ENCODE results near the gene MYH10. TPM values are rescaled to one million over a fixed set of nuclear protein-coding genes. Genes with fewer than 3 reads are reported as not detected.

MYH10 gene
- total RNA-seq, 2 experiments from 2014 or later, result 13.1 to 13.4 TPM

DNA sequence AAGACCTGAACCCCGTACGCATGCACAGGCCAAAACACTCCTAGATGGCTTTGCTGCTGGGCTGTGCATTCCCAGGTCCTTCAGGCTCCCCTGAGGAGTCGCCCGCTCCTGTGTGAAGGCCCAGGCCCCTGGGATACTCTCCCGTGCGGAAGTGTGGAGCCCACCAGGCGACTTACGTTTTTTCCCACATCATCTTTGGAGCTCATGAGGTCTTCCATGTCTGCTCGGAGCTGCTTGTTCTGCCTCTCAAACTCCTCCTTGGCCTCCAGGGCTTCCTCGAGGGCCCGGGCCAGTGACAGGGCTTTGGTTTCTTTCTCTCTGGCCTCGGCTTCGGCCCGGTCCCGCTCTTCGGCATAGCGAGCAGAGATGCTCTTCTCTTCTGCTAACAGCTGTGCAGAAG is 138.4 kb downstream of the MYH10 start:
- peaks cover 31% of the 10 kb centered on the region for H3K36me3 Mint-ChIP-seq (ENCODE audit: low read depth)
- no peaks in the 10 kb centered on the region for H3K27me3 Mint-ChIP-seq (ENCODE audit: low read depth)
- peaks cover 7% of the 10 kb centered on the region for H3K9me3 Mint-ChIP-seq
- no peak overlapping the region for H3K27ac Mint-ChIP-seq
- intact Hi-C loops (cut with micrococcal nuclease), result no loop called here
- no peaks in the 10 kb centered on the region for H3K4me1 Mint-ChIP-seq (ENCODE audit: low read depth)
- CTCF ChIA-PET, result no interaction called here
- H3K4me3 Mint-ChIP-seq, result no peak overlapping the region
- DNase-seq, result no peak

DNA sequence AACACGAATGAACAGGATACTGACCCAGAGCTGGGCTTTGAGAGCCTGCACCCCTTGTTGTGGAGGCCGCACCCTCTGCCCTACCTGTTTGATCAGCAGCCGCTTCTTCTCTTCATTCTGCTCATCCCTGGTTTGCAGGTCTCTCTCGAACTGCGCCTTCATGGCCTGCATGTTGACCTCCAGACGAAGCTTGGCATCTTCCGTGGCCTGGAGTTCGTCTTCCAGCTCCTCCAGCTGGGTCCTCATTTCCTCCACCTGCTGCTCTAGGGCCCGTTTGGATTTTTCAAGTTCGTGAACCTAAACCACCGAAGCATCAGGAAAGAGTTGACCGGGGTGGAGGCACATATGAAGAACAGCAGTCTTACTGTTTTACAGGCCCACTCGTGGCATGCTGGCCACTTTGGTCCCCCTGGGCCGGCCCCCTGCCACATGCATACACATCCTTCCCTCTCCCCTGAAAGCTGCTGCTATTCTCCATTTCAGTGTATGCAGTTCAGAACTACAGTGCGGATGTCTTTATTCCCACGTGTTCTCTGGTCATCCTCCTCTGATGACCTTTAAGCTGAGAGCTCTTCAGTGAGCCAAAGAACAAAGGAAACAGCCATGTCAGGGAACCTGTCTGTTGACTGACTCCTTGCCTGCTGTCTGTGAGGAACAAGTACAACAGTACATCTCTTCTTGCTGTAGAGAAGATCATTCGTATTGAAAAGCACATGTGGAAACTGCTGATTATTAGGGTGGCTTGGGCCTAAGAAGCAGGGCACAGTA is 140.1 kb downstream of the MYH10 start:
- Mint-ChIP-seq H3K4me3 (no peak overlapping the region), H3K36me3 (ENCODE audit: low read depth) (peaks cover 34% of the 10 kb centered on the region), H3K27me3 (ENCODE audit: low read depth) (no peaks in the 10 kb centered on the region), H3K27ac (no peak overlapping the region), H3K4me1 (ENCODE audit: low read depth) (no peaks in the 10 kb centered on the region), H3K9me3 (peaks cover 8% of the 10 kb centered on the region)
- intact Hi-C loops (cut with micrococcal nuclease), result no loop called here
- no peak for DNase-seq
- CTCF ChIA-PET, result no interaction called here

DNA sequence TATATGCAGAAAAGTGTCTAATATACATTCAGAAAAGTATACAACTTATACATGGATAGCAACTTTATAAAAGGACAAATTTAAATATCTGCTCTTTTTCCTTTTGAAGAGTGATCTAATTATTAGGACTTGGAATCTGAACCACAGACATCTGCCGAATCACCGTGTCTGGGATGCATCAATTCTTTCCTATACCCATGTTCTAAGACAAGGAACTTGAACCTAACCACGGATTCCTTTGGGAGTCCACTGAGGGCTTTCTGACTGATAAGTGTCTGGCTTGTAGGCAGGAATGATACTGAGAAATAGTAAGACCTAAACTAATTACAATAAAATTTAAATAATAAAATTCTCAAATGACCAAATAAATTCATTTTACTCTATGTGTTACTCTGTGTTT is 140.7 kb downstream of the MYH10 start:
- Mint-ChIP-seq H3K9me3 (peaks cover 11% of the 10 kb centered on the region), H3K4me1 (ENCODE audit: low read depth) (no peaks in the 10 kb centered on the region), H3K27ac (no peak overlapping the region), H3K27me3 (ENCODE audit: low read depth) (no peaks in the 10 kb centered on the region), H3K36me3 (ENCODE audit: low read depth) (peaks cover 35% of the 10 kb centered on the region), H3K4me3 (no peak overlapping the region)
- CTCF ChIA-PET, result no interaction called here
- intact Hi-C loops (cut with micrococcal nuclease), result no loop called here
- DNase-seq, result no peak

DNA sequence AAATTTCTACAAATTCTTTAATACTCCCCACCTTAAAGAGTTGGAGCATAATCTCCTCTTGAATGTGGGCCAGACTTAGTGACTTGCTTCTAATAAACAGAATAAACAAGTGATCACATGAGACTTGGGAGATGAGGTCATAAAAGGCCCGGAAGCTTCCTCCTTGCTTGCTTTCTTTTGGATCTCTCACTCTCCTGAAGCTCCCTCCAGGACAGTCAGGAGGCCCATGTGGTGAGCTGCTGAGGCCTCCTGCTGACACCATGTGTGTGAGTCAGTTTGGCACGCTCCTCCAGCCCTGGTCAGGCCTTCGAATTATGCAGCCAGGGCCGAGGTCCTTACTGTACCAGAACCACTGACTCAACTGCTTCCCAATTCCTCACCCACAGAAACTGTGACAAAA is 141.6 kb downstream of the MYH10 start:
- Mint-ChIP-seq H3K27me3 (ENCODE audit: low read depth) (no peaks in the 10 kb centered on the region), H3K27ac (no peak overlapping the region), H3K4me3 (no peak overlapping the region), H3K9me3 (peaks cover 14% of the 10 kb centered on the region), H3K4me1 (ENCODE audit: low read depth) (no peaks in the 10 kb centered on the region), H3K36me3 (ENCODE audit: low read depth) (peaks cover 37% of the 10 kb centered on the region)
- intact Hi-C loops (cut with micrococcal nuclease), result no loop called here
- no peak for DNase-seq
- CTCF ChIA-PET, result no interaction called here

DNA sequence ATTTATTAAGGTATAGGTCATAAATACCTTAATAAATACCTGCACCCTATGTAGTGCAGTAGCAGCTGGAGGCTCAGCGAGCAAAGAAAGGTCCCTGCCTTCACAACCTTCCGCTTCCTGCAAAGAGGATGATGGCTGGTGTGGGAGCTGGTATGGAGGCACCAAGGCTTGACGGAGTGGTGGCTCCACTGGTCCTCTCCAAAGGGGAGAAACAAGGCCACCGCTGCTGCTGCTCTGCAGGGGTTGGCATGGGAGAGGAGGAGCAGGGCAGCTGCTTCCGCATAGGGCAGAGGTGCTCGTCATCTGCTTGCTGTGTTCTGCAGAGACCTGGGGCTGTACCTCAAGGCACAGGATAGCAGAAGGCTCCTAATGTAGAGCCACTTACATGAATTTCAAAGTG is 142.0 kb downstream of the MYH10 start:
- Mint-ChIP-seq H3K4me3 (no peak overlapping the region), H3K9me3 (peaks cover 14% of the 10 kb centered on the region), H3K4me1 (ENCODE audit: low read depth) (no peaks in the 10 kb centered on the region), H3K36me3 (ENCODE audit: low read depth) (peaks cover 38% of the 10 kb centered on the region), H3K27ac (no peak overlapping the region), H3K27me3 (ENCODE audit: low read depth) (no peaks in the 10 kb centered on the region)
- intact Hi-C loops (cut with micrococcal nuclease), result no loop called here
- CTCF ChIA-PET, result no interaction called here
- DNase-seq, result no peak

DNA sequence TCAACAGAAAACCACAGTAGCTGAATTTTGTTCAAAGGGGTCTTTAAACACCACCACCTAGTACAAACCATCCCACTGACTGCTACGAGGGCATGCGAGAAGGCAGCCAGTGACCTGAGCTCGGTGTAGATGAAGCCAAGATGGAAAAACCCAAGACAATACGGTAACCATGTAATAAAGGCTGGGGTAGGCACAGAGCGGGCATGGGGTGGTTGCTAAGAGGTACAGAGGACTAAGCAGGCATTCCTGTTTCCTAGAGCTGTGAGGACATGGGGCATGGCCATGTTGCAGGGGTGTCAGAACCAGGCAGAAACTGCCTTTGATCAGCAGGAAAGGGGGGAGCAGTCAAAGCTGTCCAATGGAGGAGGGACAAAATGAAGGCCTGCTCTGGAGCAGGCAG is 142.8 kb downstream of the MYH10 start:
- CTCF ChIA-PET, result no interaction called here
- Mint-ChIP-seq H3K9me3 (peaks cover 17% of the 10 kb centered on the region), H3K4me1 (ENCODE audit: low read depth) (no peaks in the 10 kb centered on the region), H3K27me3 (ENCODE audit: low read depth) (no peaks in the 10 kb centered on the region), H3K27ac (no peak overlapping the region), H3K36me3 (ENCODE audit: low read depth) (peaks cover 43% of the 10 kb centered on the region), H3K4me3 (no peak overlapping the region)
- DNase-seq, result no peak
- intact Hi-C loops (cut with micrococcal nuclease), result no loop called here

DNA sequence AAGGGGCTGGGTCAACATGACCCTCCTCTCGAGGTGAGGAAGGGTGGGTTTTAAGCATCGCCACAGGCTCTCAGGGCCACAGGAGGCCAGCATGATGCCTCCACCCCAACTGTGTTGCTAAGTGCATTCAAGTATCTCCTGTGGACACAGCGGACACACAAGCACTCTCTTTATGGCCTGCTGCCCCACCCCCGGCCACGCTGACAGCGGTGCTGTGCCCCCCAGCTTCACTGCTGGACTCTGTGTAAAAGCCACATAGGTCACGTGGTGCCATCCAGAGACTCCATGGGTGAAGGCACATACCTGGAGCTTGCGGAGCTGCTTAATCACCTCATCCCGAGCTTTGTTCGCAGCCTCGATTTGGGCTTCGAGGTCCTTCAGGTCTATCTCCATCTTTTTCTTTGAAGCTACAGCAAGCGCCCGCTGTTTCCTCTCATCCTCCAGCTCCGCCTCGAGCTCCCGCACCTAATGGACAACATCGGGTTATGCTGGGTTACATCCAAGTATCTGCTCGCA is 143.3 kb downstream of the MYH10 start:
- Mint-ChIP-seq H3K9me3 (peaks cover 16% of the 10 kb centered on the region), H3K27ac (no peak overlapping the region), H3K36me3 (ENCODE audit: low read depth) (peaks cover 43% of the 10 kb centered on the region), H3K4me1 (ENCODE audit: low read depth) (no peaks in the 10 kb centered on the region), H3K4me3 (no peak overlapping the region), H3K27me3 (ENCODE audit: low read depth) (no peaks in the 10 kb centered on the region)
- CTCF ChIA-PET, result no interaction called here
- DNase-seq, result no peak
- intact Hi-C loops (cut with micrococcal nuclease), result no loop called here

DNA sequence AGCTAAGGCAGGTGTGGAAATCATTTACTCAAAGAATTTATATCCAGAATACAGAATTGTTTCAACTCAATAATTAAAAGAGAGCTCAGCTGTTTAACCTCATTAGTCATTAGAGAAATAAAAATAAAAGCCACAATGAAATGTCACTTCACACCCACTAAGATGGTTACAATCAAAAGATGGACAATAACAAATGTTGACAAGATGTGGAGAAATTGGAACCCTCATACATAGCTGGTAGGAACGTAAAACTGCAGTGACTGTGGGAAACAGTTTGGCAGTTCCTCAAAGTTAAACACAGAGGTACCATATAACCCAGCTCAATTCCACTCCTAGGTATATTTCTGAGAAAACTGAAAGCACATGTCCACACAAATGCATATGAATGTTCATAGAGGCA is 145.0 kb downstream of the MYH10 start:
- no peak overlapping the region for H3K4me3 Mint-ChIP-seq
- no peaks in the 10 kb centered on the region for H3K27me3 Mint-ChIP-seq (ENCODE audit: low read depth)
- no peaks in the 10 kb centered on the region for H3K4me1 Mint-ChIP-seq (ENCODE audit: low read depth)
- H3K27ac Mint-ChIP-seq, result no peak overlapping the region
- CTCF ChIA-PET, result no interaction called here
- peaks cover 41% of the 10 kb centered on the region for H3K36me3 Mint-ChIP-seq (ENCODE audit: low read depth)
- peaks cover 16% of the 10 kb centered on the region for H3K9me3 Mint-ChIP-seq
- intact Hi-C loops (cut with micrococcal nuclease), result no loop called here
- DNase-seq, result no peak

DNA sequence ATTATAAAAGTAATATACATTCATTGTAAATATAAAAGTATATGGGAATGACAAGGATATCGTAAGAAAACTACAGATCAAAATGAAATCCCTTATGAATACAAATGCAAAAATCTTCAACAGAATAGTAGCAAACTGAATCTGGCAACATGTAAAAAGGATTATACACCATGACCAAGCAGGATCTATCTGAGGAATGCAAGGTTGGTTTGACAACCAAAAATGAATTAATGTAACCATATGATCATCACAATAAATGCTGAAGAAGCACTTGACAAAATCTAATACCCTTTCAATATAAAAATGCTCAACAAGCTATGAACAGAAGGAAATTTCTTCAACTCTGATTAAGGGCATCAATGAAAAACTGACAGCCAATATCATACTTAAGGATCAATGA is 146.1 kb downstream of the MYH10 start:
- Mint-ChIP-seq H3K27ac (no peak overlapping the region), H3K27me3 (ENCODE audit: low read depth) (no peaks in the 10 kb centered on the region), H3K36me3 (ENCODE audit: low read depth) (peaks cover 38% of the 10 kb centered on the region), H3K4me3 (no peak overlapping the region), H3K9me3 (peaks cover 13% of the 10 kb centered on the region), H3K4me1 (ENCODE audit: low read depth) (no peaks in the 10 kb centered on the region)
- CTCF ChIA-PET, result no interaction called here
- intact Hi-C loops (cut with micrococcal nuclease), result no loop called here
- DNase-seq, result no peak

DNA sequence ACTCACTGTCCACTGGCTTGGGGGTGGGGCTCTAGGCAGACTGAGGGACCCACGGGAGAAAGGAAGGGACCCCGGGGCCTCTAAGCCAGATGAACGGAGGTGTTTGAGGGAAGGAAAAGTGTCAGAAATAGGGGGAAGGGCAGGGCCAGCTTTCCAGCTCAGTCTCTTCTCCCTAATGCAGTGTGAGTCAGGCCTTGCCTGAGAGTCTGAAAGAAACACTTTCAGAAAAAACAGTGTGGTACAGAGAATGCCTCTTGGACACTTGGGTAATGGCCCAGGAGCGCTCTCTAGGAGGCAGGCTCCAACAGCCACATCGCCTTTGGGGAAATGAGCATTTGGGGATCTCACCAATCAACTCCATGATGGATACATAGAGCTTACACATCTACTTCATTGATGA is 148.0 kb downstream of the MYH10 start:
- no peak for DNase-seq
- Mint-ChIP-seq H3K36me3 (ENCODE audit: low read depth) (peaks cover 44% of the 10 kb centered on the region), H3K9me3 (peaks cover 13% of the 10 kb centered on the region), H3K4me1 (ENCODE audit: low read depth) (no peaks in the 10 kb centered on the region), H3K27me3 (ENCODE audit: low read depth) (no peaks in the 10 kb centered on the region), H3K27ac (no peak overlapping the region), H3K4me3 (no peak overlapping the region)
- CTCF ChIA-PET, result no interaction called here
- intact Hi-C loops (cut with micrococcal nuclease), result no loop called here

DNA sequence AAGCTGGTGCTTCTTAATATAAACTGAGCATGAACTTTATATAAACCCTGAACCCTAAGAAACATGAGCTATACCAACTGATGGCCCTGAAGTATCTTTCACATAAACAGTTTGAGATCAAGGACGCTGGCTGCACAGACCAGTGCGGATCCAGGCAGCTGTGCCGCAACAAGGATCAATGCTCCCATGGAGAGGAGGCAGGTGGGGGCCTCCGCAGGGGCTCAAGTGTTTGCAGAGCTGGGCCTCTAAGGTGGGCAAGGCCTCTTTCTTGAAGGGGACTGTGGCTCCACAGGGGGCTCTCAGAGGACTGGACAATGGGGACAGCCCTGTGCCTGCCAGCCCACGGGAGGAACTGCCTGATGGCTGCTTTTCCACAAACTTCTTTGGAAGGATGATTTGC is 148.8 kb downstream of the MYH10 start:
- CTCF ChIA-PET, result no interaction called here
- H3K36me3 Mint-ChIP-seq (ENCODE audit: low read depth), result peaks cover 39% of the 10 kb centered on the region
- intact Hi-C loops (cut with micrococcal nuclease), result no loop called here
- peaks cover 13% of the 10 kb centered on the region for H3K9me3 Mint-ChIP-seq
- no peak overlapping the region for H3K27ac Mint-ChIP-seq
- H3K4me1 Mint-ChIP-seq (ENCODE audit: low read depth), result no peaks in the 10 kb centered on the region
- H3K27me3 Mint-ChIP-seq (ENCODE audit: low read depth), result no peaks in the 10 kb centered on the region
- DNase-seq, result no peak
- H3K4me3 Mint-ChIP-seq, result no peak overlapping the region

DNA sequence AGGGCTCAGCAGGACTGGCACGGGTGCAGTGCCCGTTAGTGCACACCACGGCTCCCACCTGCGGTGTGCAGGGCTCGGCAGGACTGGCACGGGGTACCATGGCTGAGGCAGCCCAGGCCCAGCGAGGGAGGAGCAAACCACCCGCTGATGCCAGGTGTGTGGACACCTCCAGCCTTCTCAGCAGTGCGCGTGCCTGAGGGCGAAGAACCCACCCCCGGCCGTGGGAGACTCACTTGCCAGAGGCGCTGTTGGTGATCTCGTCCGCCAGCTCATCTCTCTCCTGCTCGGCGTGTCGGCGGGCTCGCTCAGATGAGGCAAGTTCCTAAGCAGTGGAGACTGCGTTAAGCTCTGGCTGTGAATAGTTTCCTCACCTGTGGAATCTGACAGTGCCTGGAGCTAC is 149.4 kb downstream of the MYH10 start:
- peaks cover 13% of the 10 kb centered on the region for H3K9me3 Mint-ChIP-seq
- H3K4me1 Mint-ChIP-seq (ENCODE audit: low read depth), result no peaks in the 10 kb centered on the region
- H3K36me3 Mint-ChIP-seq (ENCODE audit: low read depth), result peaks cover 39% of the 10 kb centered on the region
- CTCF ChIA-PET, result no interaction called here
- H3K27ac Mint-ChIP-seq, result no peak overlapping the region
- DNase-seq, result no peak
- no peak overlapping the region for H3K4me3 Mint-ChIP-seq
- no peaks in the 10 kb centered on the region for H3K27me3 Mint-ChIP-seq (ENCODE audit: low read depth)
- intact Hi-C loops (cut with micrococcal nuclease), result no loop called here
